WTC11 (cell line): ENCODE data around the gene LHFPL6.

Source experiments
- JUN ChIP-seq: sonication (generic); formaldehyde crosslinking; IDR thresholded peaks from 2 replicates; pipeline ENCODE4 v1.8.0; 2023; ENCODE audit warnings: mild to moderate bottlenecking, missing genetic modification reagents
- RORB ChIP-seq: fragments of 250-450 bp; sonication (Bioruptor Pico); IDR thresholded peaks from 2 replicates; pipeline ENCODE4 v1.9.0; 2021; ENCODE audit warnings: mild to moderate bottlenecking
- TCF7 ChIP-seq: sonication (generic); formaldehyde crosslinking; IDR thresholded peaks from 2 replicates; pipeline ENCODE4 v1.8.0; 2022; ENCODE audit warnings: mild to moderate bottlenecking, low read depth, missing genetic modification reagents, moderate library complexity
- ZNF416 ChIP-seq: fragments of 250-450 bp; sonication (Bioruptor Pico); IDR thresholded peaks from 2 replicates; pipeline ENCODE4 v1.9.0; 2021; ENCODE audit warnings: mild to moderate bottlenecking, inconsistent platforms
- ZNF671 ChIP-seq: fragments of 250-450 bp; sonication (Bioruptor Pico); IDR thresholded peaks from 2 replicates; pipeline ENCODE4 v1.8.0; 2021; ENCODE audit warnings: mild to moderate bottlenecking
- TF ChIP-seq, protein P1 (sequence below): fragments of 200-600 bp; IDR thresholded peaks from 2 replicates; pipeline ENCODE4 v1.8.0; 2022; ENCODE audit warnings: antibody characterized with exemption

DNA sequence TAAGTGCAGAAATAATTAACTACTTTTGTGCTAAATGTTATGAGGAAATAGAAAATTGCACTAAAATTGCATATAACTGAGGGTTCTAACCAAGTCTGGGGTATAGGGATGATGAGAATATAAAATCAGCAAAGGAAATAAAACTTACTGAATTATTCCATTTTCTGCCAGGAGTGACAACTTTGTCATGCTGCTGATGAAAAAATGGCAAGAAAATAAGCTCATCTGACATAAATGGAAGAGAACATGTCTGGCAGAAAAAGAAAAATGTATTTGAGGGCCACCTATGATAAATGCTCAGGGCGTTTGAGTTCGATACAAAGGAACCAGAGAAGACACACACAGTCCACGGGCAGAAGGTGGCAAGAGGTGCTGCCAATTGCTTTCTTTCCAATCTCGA is 78.2 kb downstream of the LHFPL6 start:
- TF ChIP-seq, protein P1, sequence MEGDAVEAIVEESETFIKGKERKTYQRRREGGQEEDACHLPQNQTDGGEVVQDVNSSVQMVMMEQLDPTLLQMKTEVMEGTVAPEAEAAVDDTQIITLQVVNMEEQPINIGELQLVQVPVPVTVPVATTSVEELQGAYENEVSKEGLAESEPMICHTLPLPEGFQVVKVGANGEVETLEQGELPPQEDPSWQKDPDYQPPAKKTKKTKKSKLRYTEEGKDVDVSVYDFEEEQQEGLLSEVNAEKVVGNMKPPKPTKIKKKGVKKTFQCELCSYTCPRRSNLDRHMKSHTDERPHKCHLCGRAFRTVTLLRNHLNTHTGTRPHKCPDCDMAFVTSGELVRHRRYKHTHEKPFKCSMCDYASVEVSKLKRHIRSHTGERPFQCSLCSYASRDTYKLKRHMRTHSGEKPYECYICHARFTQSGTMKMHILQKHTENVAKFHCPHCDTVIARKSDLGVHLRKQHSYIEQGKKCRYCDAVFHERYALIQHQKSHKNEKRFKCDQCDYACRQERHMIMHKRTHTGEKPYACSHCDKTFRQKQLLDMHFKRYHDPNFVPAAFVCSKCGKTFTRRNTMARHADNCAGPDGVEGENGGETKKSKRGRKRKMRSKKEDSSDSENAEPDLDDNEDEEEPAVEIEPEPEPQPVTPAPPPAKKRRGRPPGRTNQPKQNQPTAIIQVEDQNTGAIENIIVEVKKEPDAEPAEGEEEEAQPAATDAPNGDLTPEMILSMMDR: no peak
- TF ChIP-seq JUN (no peak), ZNF416 (CRISPR knock-in tag) (no peak), ZNF671 (CRISPR knock-in tag) (no peak), RORB (CRISPR knock-in tag) (no peak), TCF7 (CRISPR knock-in tag) (no peak)
